Endothelial cell (in vitro differentiated cells): ENCODE data around the gene CATSPERD. TPM values are rescaled to one million over a fixed set of nuclear protein-coding genes. Genes with fewer than 3 reads are reported as not detected.

Experiments used
- DNase-seq: peaks from one replicate; pipeline ENCODE4 v3.0.0; 2021; ENCODE audit warnings: low spot score
- H3K27ac Mint-ChIP-seq: one replicate; pipeline ENCODE4 v1.8.0; 2021; ENCODE audit warnings: mixed read lengths, inconsistent platforms; ENCODE audit not compliant: unreplicated experiment
- H3K27me3 Mint-ChIP-seq: one replicate; pipeline ENCODE4 v1.8.0; 2021; ENCODE audit warnings: mild to moderate bottlenecking, moderate library complexity, mixed read lengths, inconsistent platforms; ENCODE audit not compliant: unreplicated experiment
- H3K36me3 Mint-ChIP-seq: one replicate; pipeline ENCODE4 v1.8.0; 2021; ENCODE audit warnings: mild to moderate bottlenecking, low read depth, mixed read lengths, inconsistent platforms; ENCODE audit not compliant: unreplicated experiment
- H3K4me1 Mint-ChIP-seq: one replicate; pipeline ENCODE4 v1.8.0; 2021; ENCODE audit warnings: mild to moderate bottlenecking, mixed read lengths, inconsistent platforms; ENCODE audit not compliant: unreplicated experiment
- H3K4me3 Mint-ChIP-seq: one replicate; pipeline ENCODE4 v1.8.0; 2021; ENCODE audit warnings: mild to moderate bottlenecking, mixed read lengths, inconsistent platforms; ENCODE audit not compliant: unreplicated experiment
- H3K9me3 Mint-ChIP-seq: one replicate; pipeline ENCODE4 v1.8.0; 2021; ENCODE audit warnings: mixed read lengths, inconsistent platforms; ENCODE audit not compliant: unreplicated experiment
- CTCF ChIP-seq: fragments of 200-600 bp; sonication (generic); IDR thresholded peaks from one replicate; pipeline ENCODE4 v1.5.0; 2021; ENCODE audit warnings: antibody characterized with exemption; ENCODE audit not compliant: unreplicated experiment
- total RNA-seq: library from RNA; stranded (reverse); fragmentation: NEBNext Ultra II Directional; extraction: Animal tissue kit (Norgen Biotek cat#: 25700); gene quantifications from one replicate; pipeline ENCODE4 v1.2.1, GENCODE V29; 2021; ENCODE audit not compliant: unreplicated experiment

CATSPERD gene
- total RNA-seq, 1 donor from 2014 or later: not detected

- H3K27ac Mint-ChIP-seq: no peak overlapping the region
- no peak for DNase-seq
- peaks cover 4% of the 10 kb centered on the region for H3K27me3 Mint-ChIP-seq
- no peak overlapping the region for H3K4me3 Mint-ChIP-seq
- H3K9me3 Mint-ChIP-seq: no peaks in the 10 kb centered on the region
- H3K36me3 Mint-ChIP-seq: peaks cover 26% of the 10 kb centered on the region
- no peaks in the 10 kb centered on the region for H3K4me1 Mint-ChIP-seq
- no peak for TF ChIP-seq CTCF
Measured at GRCh38 chr19:5703819-5704818, 16.3 kb upstream of the CATSPERD start.

GRCh38 chr19:5705552-5705951 is 14.9 kb upstream of the CATSPERD start:
- Mint-ChIP-seq H3K9me3 (no peaks in the 10 kb centered on the region), H3K27ac (no peak overlapping the region), H3K4me3 (no peak overlapping the region), H3K36me3 (peaks cover 24% of the 10 kb centered on the region), H3K27me3 (peaks cover 3% of the 10 kb centered on the region), H3K4me1 (no peaks in the 10 kb centered on the region)
- no peak for TF ChIP-seq CTCF
- no peak for DNase-seq

GRCh38 chr19:5706876-5707573 is 13.4 kb upstream of the CATSPERD start:
- DNase-seq: no peak
- Mint-ChIP-seq H3K27ac (no peak overlapping the region), H3K9me3 (no peaks in the 10 kb centered on the region), H3K4me1 (no peaks in the 10 kb centered on the region), H3K4me3 (no peak overlapping the region), H3K27me3 (peaks cover 1% of the 10 kb centered on the region), H3K36me3 (peaks cover 15% of the 10 kb centered on the region)
- no peak for TF ChIP-seq CTCF

- H3K36me3 Mint-ChIP-seq: peaks cover 18% of the 10 kb centered on the region
- peaks cover 1% of the 10 kb centered on the region for H3K27me3 Mint-ChIP-seq
- DNase-seq: no peak
- H3K4me1 Mint-ChIP-seq: no peaks in the 10 kb centered on the region
- no peak overlapping the region for H3K4me3 Mint-ChIP-seq
- no peaks in the 10 kb centered on the region for H3K9me3 Mint-ChIP-seq
- TF ChIP-seq CTCF: no peak
- no peak overlapping the region for H3K27ac Mint-ChIP-seq
Measured at GRCh38 chr19:5707576-5708575, 12.6 kb upstream of the CATSPERD start.
